IPS-18a (cell line): ENCODE data around the gene PRSS8.
A peak's percentile ranks its signal among the peaks of the same experiment; 100 is the strongest.

Experiments used
- H3K27ac ChIP-seq: one replicate; pipeline ENCODE4 v1.5.1; 2013; ENCODE audit warnings: low read length
- H3K27me3 ChIP-seq: one replicate; pipeline ENCODE4 v1.6.1; 2013; ENCODE audit warnings: mild to moderate bottlenecking, low read length; ENCODE audit not compliant: control insufficient read depth, insufficient read depth
- H3K36me3 ChIP-seq: one replicate; pipeline ENCODE4 v1.6.1; 2013; ENCODE audit warnings: low read depth, low read length; ENCODE audit not compliant: control insufficient read depth
- H3K4me1 ChIP-seq: one replicate; pipeline ENCODE4 v1.6.1; 2013; ENCODE audit warnings: low read depth, low read length; ENCODE audit not compliant: control insufficient read depth
- H3K4me3 ChIP-seq: one replicate; pipeline ENCODE4 v1.5.1; 2013; ENCODE audit warnings: low read length
- H3K9ac ChIP-seq: one replicate; pipeline ENCODE4 v1.6.1; 2013; ENCODE audit warnings: mild to moderate bottlenecking, low read length, moderate library complexity
- H3K9me3 ChIP-seq: one replicate; pipeline ENCODE4 v1.6.1; 2013; ENCODE audit warnings: low read depth, low read length; ENCODE audit not compliant: control insufficient read depth

Gene PRSS8

GRCh38 chr16:31118223-31119155 lies 17.0 kb downstream of the PRSS8 start:
- Histone ChIP-seq H3K4me1 (peaks cover 6% of the 10 kb centered on the region), H3K9ac (peak overlapping the region; percentile 65), H3K4me3 (peak overlapping the region; percentile 78), H3K9me3 (no peaks in the 10 kb centered on the region), H3K27ac (no peak overlapping the region), H3K36me3 (peaks cover 36% of the 10 kb centered on the region), H3K27me3 (no peaks in the 10 kb centered on the region)

GRCh38 chr16:31117384-31118222 lies 17.9 kb downstream of the PRSS8 start, which contains the start of gene KAT8:
KAT8 (plus strand) TSS chr16:31117664; CDS start chr16:31117682, 18 bp downstream.
- no peaks in the 10 kb centered on the region for H3K27me3 ChIP-seq
- peaks cover 38% of the 10 kb centered on the region for H3K36me3 ChIP-seq
- peak within 1 kb of the TSS; percentile 78 for H3K4me3 ChIP-seq
- H3K9ac ChIP-seq: peak within 1 kb of the TSS; percentile 65
- H3K4me1 ChIP-seq: peaks cover 6% of the 10 kb centered on the region
- H3K9me3 ChIP-seq: no peaks in the 10 kb centered on the region
- no peak within 1 kb of the TSS for H3K27ac ChIP-seq

GRCh38 chr16:31114468-31114867 lies 21.1 kb downstream of the PRSS8 start:
- no peaks in the 10 kb centered on the region for H3K9me3 ChIP-seq
- no peaks in the 10 kb centered on the region for H3K27me3 ChIP-seq
- H3K4me1 ChIP-seq: peaks cover 6% of the 10 kb centered on the region
- H3K27ac ChIP-seq: no peak overlapping the region
- H3K4me3 ChIP-seq: no peak overlapping the region
- H3K36me3 ChIP-seq: peaks cover 36% of the 10 kb centered on the region
- H3K9ac ChIP-seq: no peak overlapping the region

GRCh38 chr16:31113121-31114120 lies 22.1 kb downstream of the PRSS8 start:
- Histone ChIP-seq H3K36me3 (peaks cover 29% of the 10 kb centered on the region), H3K27ac (no peak overlapping the region), H3K27me3 (no peaks in the 10 kb centered on the region), H3K4me1 (peaks cover 4% of the 10 kb centered on the region), H3K9me3 (no peaks in the 10 kb centered on the region), H3K9ac (no peak overlapping the region), H3K4me3 (no peak overlapping the region)

GRCh38 chr16:31112711-31113110 lies 22.8 kb downstream of the PRSS8 start:
- Histone ChIP-seq H3K9ac (no peak overlapping the region), H3K27me3 (no peaks in the 10 kb centered on the region), H3K36me3 (peaks cover 29% of the 10 kb centered on the region), H3K9me3 (no peaks in the 10 kb centered on the region), H3K4me1 (no peaks in the 10 kb centered on the region), H3K4me3 (no peak overlapping the region), H3K27ac (no peak overlapping the region)

- H3K9ac ChIP-seq: no peak overlapping the region
- H3K9me3 ChIP-seq: no peaks in the 10 kb centered on the region
- H3K4me3 ChIP-seq: no peak overlapping the region
- H3K4me1 ChIP-seq: no peaks in the 10 kb centered on the region
- H3K27me3 ChIP-seq: no peaks in the 10 kb centered on the region
- no peak overlapping the region for H3K27ac ChIP-seq
- H3K36me3 ChIP-seq: peaks cover 29% of the 10 kb centered on the region
Observed at GRCh38 chr16:31111881-31112466, 23.6 kb downstream of the PRSS8 start.

GRCh38 chr16:31110106-31111034 lies 25.2 kb downstream of the PRSS8 start:
- no peak overlapping the region for H3K27ac ChIP-seq
- H3K4me1 ChIP-seq: no peaks in the 10 kb centered on the region
- H3K9ac ChIP-seq: no peak overlapping the region
- H3K9me3 ChIP-seq: no peaks in the 10 kb centered on the region
- H3K4me3 ChIP-seq: no peak overlapping the region
- H3K36me3 ChIP-seq: peaks cover 29% of the 10 kb centered on the region
- no peaks in the 10 kb centered on the region for H3K27me3 ChIP-seq

GRCh38 chr16:31109622-31110021 lies 25.9 kb downstream of the PRSS8 start:
- H3K4me1 ChIP-seq: no peaks in the 10 kb centered on the region
- H3K9ac ChIP-seq: no peak overlapping the region
- peaks cover 29% of the 10 kb centered on the region for H3K36me3 ChIP-seq
- no peak overlapping the region for H3K27ac ChIP-seq
- no peaks in the 10 kb centered on the region for H3K27me3 ChIP-seq
- no peaks in the 10 kb centered on the region for H3K9me3 ChIP-seq
- H3K4me3 ChIP-seq: no peak overlapping the region

GRCh38 chr16:31108794-31109558 lies 26.6 kb downstream of the PRSS8 start:
- H3K9ac ChIP-seq: peak overlapping the region; percentile 42
- peak overlapping the region; percentile 76 for H3K4me3 ChIP-seq
- no peak overlapping the region for H3K27ac ChIP-seq
- no peaks in the 10 kb centered on the region for H3K9me3 ChIP-seq
- peaks cover 29% of the 10 kb centered on the region for H3K36me3 ChIP-seq
- no peaks in the 10 kb centered on the region for H3K4me1 ChIP-seq
- H3K27me3 ChIP-seq: no peaks in the 10 kb centered on the region
